GM12864 (cell line): ENCODE data around the gene SUSD6.
"Not testable (repeated sequence)": the region's sequence is repeated elsewhere in the genome, so short reads cannot be mapped to it uniquely, and the experiment has no call there.

Experiments used
- DNase-seq: peaks from one replicate; pipeline ENCODE4 v3.0.0-alpha.2; 2011; ENCODE audit warnings: low read depth
- H3K4me3 ChIP-seq: 2 replicates; pipeline ENCODE4 v1.5.1; 2011; ENCODE audit warnings: mild to moderate bottlenecking, low read depth, low read length, control low read depth
- TF ChIP-seq, protein P1 (sequence below): IDR thresholded peaks from 2 replicates; pipeline ENCODE4 v1.5.1; 2011; ENCODE audit warnings: low read depth, mild to moderate bottlenecking, moderate library complexity, low read length, control low read depth, inconsistent platforms; ENCODE audit errors: missing control alignments

The SUSD6 gene

DNA sequence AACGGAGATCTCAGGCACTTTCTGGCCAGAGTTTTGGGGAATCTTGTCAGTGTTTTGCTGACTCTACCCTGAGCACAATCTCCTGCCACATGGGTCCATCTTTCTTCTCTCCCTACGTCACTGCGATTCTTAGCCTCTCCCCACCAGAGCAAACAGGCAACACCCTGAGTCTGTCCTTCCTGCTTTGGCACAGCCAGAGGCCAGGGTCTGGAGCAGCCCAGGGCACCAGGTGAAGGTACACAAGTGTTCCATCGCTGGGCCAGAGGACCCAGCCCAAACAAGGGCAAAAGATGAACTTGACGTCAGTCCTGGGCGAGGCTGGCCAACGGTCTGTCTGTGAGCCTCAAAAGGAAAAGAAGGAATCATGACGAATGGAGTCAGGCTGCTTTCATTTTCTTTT is 24.0 kb upstream of the SUSD6 start:
- TF ChIP-seq, protein P1, sequence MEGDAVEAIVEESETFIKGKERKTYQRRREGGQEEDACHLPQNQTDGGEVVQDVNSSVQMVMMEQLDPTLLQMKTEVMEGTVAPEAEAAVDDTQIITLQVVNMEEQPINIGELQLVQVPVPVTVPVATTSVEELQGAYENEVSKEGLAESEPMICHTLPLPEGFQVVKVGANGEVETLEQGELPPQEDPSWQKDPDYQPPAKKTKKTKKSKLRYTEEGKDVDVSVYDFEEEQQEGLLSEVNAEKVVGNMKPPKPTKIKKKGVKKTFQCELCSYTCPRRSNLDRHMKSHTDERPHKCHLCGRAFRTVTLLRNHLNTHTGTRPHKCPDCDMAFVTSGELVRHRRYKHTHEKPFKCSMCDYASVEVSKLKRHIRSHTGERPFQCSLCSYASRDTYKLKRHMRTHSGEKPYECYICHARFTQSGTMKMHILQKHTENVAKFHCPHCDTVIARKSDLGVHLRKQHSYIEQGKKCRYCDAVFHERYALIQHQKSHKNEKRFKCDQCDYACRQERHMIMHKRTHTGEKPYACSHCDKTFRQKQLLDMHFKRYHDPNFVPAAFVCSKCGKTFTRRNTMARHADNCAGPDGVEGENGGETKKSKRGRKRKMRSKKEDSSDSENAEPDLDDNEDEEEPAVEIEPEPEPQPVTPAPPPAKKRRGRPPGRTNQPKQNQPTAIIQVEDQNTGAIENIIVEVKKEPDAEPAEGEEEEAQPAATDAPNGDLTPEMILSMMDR, result no peak

DNA sequence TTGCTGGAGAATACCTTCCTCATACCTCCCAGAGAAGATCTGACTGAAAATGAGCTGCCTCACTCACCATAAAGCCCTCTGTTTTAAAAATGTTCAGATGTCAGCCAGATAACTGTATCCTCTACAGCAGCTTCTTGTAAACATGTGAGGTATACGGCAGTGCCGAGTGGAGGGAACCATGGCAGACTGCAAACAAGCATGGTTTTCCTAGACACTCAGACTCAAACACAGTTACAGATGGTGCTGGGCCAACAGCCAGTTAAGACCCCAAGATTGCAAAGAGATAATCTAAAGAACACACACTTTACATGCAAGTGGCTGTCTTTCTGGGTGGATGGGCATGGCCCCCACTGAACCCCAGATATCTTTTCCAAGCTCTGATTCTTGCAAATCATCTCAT is 20.1 kb upstream of the SUSD6 start:
- TF ChIP-seq, protein P1, result no peak
- no peak for DNase-seq
- H3K4me3 ChIP-seq, result no peak overlapping the region

More for the DNA sequence above, 24.0 kb upstream of the SUSD6 start:
- H3K4me3 ChIP-seq, result no peak overlapping the region
- DNase-seq, result no peak

DNA sequence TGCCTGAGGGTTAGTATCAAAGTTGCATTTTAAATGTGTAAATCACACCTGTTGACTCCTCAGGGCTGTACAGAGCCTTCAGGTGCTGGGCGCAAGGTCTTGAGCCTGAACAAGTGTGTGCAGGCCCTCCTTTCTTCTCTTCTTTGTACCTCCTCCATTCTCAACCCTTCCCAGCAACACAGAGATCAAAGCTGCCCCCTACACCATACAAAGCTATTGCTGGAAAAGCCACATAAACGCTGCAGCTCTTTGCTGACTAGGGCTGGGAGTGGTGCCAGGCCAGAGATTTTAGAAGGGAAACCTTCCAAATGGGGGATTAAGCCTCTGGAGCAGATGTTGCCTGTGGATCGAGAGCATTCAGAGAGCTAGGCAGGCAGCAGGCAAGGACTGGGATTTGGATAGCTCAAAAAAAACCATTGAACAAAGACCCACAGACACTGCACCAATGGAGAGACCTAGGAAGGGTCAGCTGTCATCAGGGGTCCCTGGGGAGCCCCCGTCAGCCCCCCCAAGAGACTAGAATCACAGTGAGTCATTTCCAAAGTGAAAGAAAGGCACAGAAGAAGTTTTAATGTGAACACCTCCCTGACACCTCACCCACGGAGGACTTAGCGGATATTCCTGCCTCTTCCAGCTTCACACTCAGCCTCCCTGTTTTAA is 18.2 kb upstream of the SUSD6 start:
- TF ChIP-seq, protein P1, result no peak
- no peak overlapping the region for H3K4me3 ChIP-seq
- DNase-seq, result no peak

DNA sequence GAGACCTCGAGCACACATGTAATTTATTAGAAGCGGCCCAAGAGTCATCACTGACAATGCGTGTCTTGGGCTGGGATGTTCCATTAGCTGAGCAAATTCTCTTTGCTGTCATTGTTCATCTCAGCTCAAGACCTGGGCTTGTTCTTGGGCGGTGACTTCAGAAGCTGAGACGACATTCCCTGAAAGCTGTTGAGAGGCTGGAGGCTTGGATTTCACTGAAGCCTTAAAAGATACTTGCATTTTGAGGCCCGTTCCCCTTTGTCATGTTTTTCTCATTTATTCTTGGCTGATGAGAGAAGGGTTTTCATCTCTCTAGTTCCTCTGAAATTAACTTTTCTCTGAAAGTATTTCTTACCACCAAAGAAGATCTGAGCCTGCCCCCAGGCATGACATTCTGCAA is 16.6 kb upstream of the SUSD6 start:
- DNase-seq, result no peak
- no peak overlapping the region for H3K4me3 ChIP-seq
- TF ChIP-seq, protein P1, result no peak

DNA sequence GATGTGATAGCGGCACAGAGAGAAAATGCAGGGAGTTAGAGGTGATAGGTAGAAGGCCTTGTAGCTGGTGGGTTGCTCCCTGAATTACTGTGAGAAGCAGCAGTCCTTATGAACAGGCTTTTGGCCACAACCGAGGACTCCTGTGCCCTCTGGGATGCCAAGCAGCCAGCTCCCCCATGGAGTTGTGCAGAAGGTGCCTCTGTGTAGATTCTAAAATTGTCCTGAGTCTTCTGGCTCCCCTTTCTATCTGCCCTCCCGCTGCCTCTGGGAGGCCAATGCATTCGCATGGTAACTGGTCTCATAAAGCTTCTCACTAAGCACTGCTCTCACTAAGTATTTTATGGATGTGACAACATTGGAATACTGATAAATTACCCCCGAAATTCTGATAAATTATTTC is 16.1 kb upstream of the SUSD6 start:
- no peak for DNase-seq
- TF ChIP-seq, protein P1, result no peak
- H3K4me3 ChIP-seq, result no peak overlapping the region

DNA sequence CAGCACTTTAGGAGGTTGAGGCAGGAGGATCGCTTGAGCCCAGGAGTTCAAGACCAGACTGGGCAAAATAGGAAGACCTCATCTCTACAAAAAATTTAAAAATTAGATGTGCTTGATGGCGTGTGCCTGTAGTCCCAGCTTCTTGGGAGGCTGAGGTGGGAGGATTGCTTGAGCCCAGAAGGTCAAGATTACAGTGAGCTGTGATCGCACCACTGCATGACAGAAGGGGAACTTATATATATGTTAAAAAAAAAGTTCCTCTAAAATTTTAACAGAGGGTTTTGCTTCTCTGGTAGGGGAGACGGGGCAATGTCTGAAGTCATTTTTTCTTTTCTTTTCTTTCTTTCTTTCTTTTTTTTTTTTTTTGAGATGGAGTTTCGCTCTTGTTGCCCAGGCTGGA is 12.0 kb upstream of the SUSD6 start:
- not testable (repeated sequence) for H3K4me3 ChIP-seq, DNase-seq

DNA sequence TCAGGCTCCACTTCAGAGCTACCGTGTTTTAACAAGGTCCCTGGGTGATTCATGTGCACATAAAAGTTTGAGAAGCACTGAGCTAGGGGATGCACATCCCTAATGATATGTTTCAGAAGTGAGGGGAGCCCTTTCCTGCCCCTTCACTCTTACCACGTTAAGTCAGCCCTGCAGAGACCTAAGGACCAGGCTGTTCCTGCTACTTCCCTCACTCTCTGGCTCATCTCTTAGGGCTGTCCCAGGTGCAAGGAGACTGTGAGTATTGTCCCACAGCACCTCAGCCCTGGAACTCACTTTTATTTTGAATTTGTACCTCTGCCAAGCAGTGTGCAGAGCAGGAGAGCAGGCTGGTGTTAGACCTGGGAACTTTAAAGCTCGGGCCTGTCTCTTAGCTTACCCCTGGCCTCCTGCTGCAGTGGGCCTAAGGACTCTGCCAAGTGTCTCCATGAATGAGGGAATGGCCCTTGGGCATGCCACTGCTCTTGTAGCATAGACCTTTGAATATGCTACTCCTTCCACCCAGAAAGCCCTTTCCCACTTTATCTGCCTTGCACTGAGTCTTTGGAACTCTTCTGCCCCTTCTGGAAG is 11.0 kb upstream of the SUSD6 start:
- no peak overlapping the region for H3K4me3 ChIP-seq
- DNase-seq, result no peak
- TF ChIP-seq, protein P1, result no peak
